ENCODE data around the gene RPRD2. TPM values are rescaled to one million over a fixed set of nuclear protein-coding genes. Genes with fewer than 3 reads are reported as not detected.
A peak's percentile ranks its signal among the peaks of the same experiment; 100 is the strongest.

The RPRD2 gene
- total and polyA plus RNA-seq, 2 experiments from 2014 or later, result 24.1 to 34.8 TPM

DNA sequence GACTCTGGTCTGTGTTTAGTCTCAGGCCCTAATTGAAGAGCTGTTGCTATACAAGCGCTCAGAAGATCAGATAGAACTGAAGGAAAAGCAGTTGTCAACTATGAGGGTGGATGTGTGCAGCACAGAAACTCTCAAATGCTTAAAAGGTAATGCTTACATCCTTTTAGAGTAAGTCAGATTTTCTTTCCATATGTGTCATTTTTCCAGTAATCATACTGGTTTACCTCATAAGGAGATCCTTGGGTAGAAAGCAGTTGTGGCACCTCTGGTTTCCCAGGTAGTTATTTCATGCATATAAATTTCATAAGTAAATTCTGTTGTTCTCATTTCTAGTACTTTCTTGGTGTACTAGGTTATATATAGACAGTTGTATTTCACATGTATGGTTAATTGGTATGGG is 80.3 kb downstream of the RPRD2 start:
- H3K27ac ChIP-seq, result no peak overlapping the region

DNA sequence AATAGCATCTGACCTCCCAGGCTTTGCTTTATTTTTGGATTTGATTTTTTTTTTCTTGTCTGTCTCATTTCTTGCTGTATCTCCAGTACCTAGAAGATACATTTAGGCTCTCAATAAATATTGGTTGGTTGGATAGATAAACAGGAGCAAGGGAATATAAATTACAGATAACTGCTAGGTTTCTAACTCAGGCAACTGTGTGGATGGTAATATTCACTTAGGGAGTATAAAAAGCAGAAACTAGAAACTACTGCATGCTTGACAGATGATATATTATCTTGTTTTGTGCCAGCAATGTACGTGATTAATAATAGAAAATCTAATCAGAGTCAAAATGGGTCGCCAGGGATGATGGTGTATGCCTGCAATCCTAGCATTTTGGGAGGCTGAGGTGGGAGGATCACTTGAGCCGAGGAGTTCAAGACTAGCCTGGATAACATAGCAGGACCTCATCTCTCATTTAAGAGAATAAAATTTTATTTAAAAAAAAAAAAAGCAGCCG is 92.2 kb downstream of the RPRD2 start:
- Histone ChIP-seq H3K4me3 (no peak overlapping the region), H3K36me3 (peaks cover 36% of the 10 kb centered on the region), H3K9me3 (ENCODE audit: low read depth) (no peaks in the 10 kb centered on the region), H3K27me3 (no peaks in the 10 kb centered on the region), H3K4me1 (ENCODE audit: low read depth) (no peaks in the 10 kb centered on the region), H3K27ac (no peak overlapping the region)
- TF ChIP-seq, protein P1, sequence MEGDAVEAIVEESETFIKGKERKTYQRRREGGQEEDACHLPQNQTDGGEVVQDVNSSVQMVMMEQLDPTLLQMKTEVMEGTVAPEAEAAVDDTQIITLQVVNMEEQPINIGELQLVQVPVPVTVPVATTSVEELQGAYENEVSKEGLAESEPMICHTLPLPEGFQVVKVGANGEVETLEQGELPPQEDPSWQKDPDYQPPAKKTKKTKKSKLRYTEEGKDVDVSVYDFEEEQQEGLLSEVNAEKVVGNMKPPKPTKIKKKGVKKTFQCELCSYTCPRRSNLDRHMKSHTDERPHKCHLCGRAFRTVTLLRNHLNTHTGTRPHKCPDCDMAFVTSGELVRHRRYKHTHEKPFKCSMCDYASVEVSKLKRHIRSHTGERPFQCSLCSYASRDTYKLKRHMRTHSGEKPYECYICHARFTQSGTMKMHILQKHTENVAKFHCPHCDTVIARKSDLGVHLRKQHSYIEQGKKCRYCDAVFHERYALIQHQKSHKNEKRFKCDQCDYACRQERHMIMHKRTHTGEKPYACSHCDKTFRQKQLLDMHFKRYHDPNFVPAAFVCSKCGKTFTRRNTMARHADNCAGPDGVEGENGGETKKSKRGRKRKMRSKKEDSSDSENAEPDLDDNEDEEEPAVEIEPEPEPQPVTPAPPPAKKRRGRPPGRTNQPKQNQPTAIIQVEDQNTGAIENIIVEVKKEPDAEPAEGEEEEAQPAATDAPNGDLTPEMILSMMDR (IDR thresholded peaks at IDR 0.05; ENCODE audit: low read depth, low read length), result no peak
- DNase-seq (ENCODE audit: low read depth in 1 of 2, low spot score in 1 of 2), result no peak

More for the DNA sequence above, 80.3 kb downstream of the RPRD2 start:
- Histone ChIP-seq H3K4me3 (no peak overlapping the region), H3K36me3 (peaks cover 49% of the 10 kb centered on the region), H3K4me1 (ENCODE audit: low read depth) (no peaks in the 10 kb centered on the region), H3K9me3 (ENCODE audit: low read depth) (no peaks in the 10 kb centered on the region), H3K27me3 (no peaks in the 10 kb centered on the region)
- DNase-seq (ENCODE audit: low read depth in 1 of 2, low spot score in 1 of 2), result no peak
- TF ChIP-seq, protein P1 (IDR thresholded peaks at IDR 0.05; ENCODE audit: low read depth, low read length), result no peak

DNA sequence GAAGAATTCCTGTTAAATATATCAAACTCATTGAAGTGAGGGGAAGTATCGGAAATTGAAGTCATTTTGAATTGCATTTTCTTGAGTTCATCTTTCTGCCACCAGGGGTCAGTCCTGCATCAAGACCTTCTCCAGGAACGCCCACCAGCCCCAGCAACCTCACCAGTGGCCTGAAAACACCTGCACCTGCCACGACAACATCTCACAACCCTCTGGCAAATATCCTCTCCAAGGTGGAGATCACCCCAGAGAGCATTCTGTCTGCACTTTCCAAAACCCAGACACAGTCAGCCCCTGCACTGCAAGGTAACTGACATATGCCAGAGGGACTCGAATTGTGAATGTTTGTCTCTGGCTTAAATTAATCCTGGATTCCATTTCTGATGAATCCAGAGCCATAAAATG is 100.5 kb downstream of the RPRD2 start:
- DNase-seq (ENCODE audit: low read depth in 1 of 2, low spot score in 1 of 2), result peak; percentile 71 to 75
- Histone ChIP-seq H3K4me1 (ENCODE audit: low read depth) (no peaks in the 10 kb centered on the region), H3K9me3 (ENCODE audit: low read depth) (no peaks in the 10 kb centered on the region), H3K4me3 (no peak overlapping the region), H3K36me3 (peaks cover 50% of the 10 kb centered on the region), H3K27me3 (no peaks in the 10 kb centered on the region), H3K27ac (no peak overlapping the region)
- TF ChIP-seq, protein P1 (IDR thresholded peaks at IDR 0.05; ENCODE audit: low read depth, low read length), result peak; percentile 71

DNA sequence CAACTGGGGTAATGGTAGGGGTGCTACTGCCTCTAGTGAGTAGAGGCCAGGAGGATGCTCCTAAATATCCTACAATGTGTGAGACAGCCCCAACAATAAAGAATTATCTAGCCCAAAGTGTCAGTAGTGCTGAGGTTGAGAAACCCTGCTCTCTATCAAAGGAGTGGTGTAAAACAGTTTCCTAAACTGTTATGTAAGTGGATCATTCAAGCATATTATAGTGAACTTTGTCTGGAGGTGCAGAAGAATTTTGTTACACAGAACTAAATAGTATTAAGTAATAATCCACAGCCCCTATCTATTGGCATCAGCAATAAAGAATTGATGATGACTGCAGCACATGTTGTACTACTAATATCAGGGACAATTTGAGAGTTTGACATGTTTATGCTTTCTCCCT is 103.0 kb downstream of the RPRD2 start:
- Histone ChIP-seq H3K27ac (no peak overlapping the region), H3K36me3 (peaks cover 54% of the 10 kb centered on the region), H3K4me3 (no peak overlapping the region), H3K27me3 (no peaks in the 10 kb centered on the region), H3K4me1 (ENCODE audit: low read depth) (no peaks in the 10 kb centered on the region), H3K9me3 (ENCODE audit: low read depth) (no peaks in the 10 kb centered on the region)
- no peak for DNase-seq (ENCODE audit: low read depth in 1 of 2, low spot score in 1 of 2)
- TF ChIP-seq, protein P1 (IDR thresholded peaks at IDR 0.05; ENCODE audit: low read depth, low read length), result no peak

DNA sequence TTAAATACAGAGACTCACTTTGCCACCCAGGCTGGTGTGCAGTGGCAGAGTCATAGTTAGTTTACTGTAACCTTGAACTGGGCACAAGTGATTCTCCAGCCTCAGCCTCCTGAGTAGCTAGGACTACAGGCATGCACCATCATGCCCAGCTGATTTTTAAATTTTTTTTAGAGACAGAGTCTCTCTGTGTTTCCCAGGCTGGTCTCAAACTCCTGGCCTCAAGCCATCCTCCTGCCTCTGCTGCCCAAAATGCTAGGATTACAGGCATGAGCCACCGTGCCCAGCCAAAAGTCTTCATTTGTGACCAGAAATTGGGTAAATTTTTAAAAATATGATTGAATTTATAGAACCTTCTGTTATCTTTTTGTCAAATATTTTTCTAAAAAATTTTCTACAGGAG is 105.3 kb downstream of the RPRD2 start:
- H3K27ac ChIP-seq, result peak overlapping the region; percentile 86
- H3K27me3 ChIP-seq, result no peaks in the 10 kb centered on the region
- no peak overlapping the region for H3K4me3 ChIP-seq
- H3K36me3 ChIP-seq, result peaks cover 45% of the 10 kb centered on the region
- H3K9me3 ChIP-seq (ENCODE audit: low read depth), result no peaks in the 10 kb centered on the region
- H3K4me1 ChIP-seq (ENCODE audit: low read depth), result peaks cover 9% of the 10 kb centered on the region
- no peak for DNase-seq (ENCODE audit: low read depth in 1 of 2, low spot score in 1 of 2)
- TF ChIP-seq, protein P1 (IDR thresholded peaks at IDR 0.05; ENCODE audit: low read depth, low read length), result no peak
